ENCODE data around the gene PRCC. TPM values are rescaled to one million over a fixed set of nuclear protein-coding genes. Genes with fewer than 3 reads are reported as not detected.

The PRCC gene
- total RNA-seq, 1 donor from 2014 or later: 85.5 TPM

- intact Hi-C loops (cut with micrococcal nuclease): no loop called here
Observed at GRCh38 chr1:156809711-156810366, 42.5 kb downstream of the PRCC start.

- intact Hi-C loops (cut with micrococcal nuclease): no loop called here
Observed at GRCh38 chr1:156811168-156811567, 43.8 kb downstream of the PRCC start.

GRCh38 chr1:156812293-156812990 is 45.1 kb downstream of the PRCC start:
- intact Hi-C loops (cut with micrococcal nuclease): no loop called here

- intact Hi-C loops (cut with micrococcal nuclease): no loop called here
Observed at GRCh38 chr1:156813298-156813697, 46.0 kb downstream of the PRCC start.

GRCh38 chr1:156813750-156814570 is 46.6 kb downstream of the PRCC start:
- intact Hi-C loops (cut with micrococcal nuclease): no loop called here

- intact Hi-C loops (cut with micrococcal nuclease): no loop called here
Observed at GRCh38 chr1:156814571-156815260, 47.4 kb downstream of the PRCC start.

GRCh38 chr1:156815307-156815826 is 48.0 kb downstream of the PRCC start:
- intact Hi-C loops (cut with micrococcal nuclease): no loop called here

- intact Hi-C loops (cut with micrococcal nuclease): loop anchor here (1.0 to 2.0 kb wide), 7 partner anchors 15 to 322 kb away; partner anchors contain the start of genes ETV3, HDGF, ISG20L2 and METTL25B
Observed at GRCh38 chr1:156815961-156816422, 48.7 kb downstream of the PRCC start.

- intact Hi-C loops (cut with micrococcal nuclease): loop anchor here (1.0 to 2.0 kb wide), 7 partner anchors 16 to 322 kb away; partner anchors contain the start of genes ETV3, HDGF, ISG20L2 and METTL25B
Observed at GRCh38 chr1:156816561-156817328, 49.4 kb downstream of the PRCC start, which contains the start of gene SH2D2A. SH2D2A (minus strand) TSS chr1:156816848; CDS start chr1:156816708, 140 bp downstream.

- intact Hi-C loops (cut with micrococcal nuclease): no loop called here
Observed at GRCh38 chr1:156821801-156822200, 54.5 kb downstream of the PRCC start.

GRCh38 chr1:156822680-156823079 is 55.3 kb downstream of the PRCC start:
- intact Hi-C loops (cut with micrococcal nuclease): no loop called here

GRCh38 chr1:156823210-156823790 is 56.0 kb downstream of the PRCC start:
- intact Hi-C loops (cut with micrococcal nuclease): no loop called here

- intact Hi-C loops (cut with micrococcal nuclease): no loop called here
Observed at GRCh38 chr1:156826630-156827029, 59.3 kb downstream of the PRCC start.

GRCh38 chr1:156828400-156829124 is 61.2 kb downstream of the PRCC start:
- intact Hi-C loops (cut with micrococcal nuclease): no loop called here

GRCh38 chr1:156832434-156832833 is 65.1 kb downstream of the PRCC start:
- intact Hi-C loops (cut with micrococcal nuclease): no loop called here

- intact Hi-C loops (cut with micrococcal nuclease): no loop called here
Observed at GRCh38 chr1:156833603-156834002, 66.3 kb downstream of the PRCC start.

- intact Hi-C loops (cut with micrococcal nuclease): no loop called here
Observed at GRCh38 chr1:156834322-156834721, 67.0 kb downstream of the PRCC start.

GRCh38 chr1:156836041-156836654 is 68.8 kb downstream of the PRCC start:
- intact Hi-C loops (cut with micrococcal nuclease): no loop called here

- intact Hi-C loops (cut with micrococcal nuclease): no loop called here
Observed at GRCh38 chr1:156836892-156837291, 69.6 kb downstream of the PRCC start.
